NAMALWA (cell line): ENCODE results near the gene MN1.

Source experiments
- DNase-seq: peaks from one replicate; pipeline ENCODE4 v3.0.0-alpha.2; 2015; ENCODE audit warnings: low spot score

MN1 gene

DNA sequence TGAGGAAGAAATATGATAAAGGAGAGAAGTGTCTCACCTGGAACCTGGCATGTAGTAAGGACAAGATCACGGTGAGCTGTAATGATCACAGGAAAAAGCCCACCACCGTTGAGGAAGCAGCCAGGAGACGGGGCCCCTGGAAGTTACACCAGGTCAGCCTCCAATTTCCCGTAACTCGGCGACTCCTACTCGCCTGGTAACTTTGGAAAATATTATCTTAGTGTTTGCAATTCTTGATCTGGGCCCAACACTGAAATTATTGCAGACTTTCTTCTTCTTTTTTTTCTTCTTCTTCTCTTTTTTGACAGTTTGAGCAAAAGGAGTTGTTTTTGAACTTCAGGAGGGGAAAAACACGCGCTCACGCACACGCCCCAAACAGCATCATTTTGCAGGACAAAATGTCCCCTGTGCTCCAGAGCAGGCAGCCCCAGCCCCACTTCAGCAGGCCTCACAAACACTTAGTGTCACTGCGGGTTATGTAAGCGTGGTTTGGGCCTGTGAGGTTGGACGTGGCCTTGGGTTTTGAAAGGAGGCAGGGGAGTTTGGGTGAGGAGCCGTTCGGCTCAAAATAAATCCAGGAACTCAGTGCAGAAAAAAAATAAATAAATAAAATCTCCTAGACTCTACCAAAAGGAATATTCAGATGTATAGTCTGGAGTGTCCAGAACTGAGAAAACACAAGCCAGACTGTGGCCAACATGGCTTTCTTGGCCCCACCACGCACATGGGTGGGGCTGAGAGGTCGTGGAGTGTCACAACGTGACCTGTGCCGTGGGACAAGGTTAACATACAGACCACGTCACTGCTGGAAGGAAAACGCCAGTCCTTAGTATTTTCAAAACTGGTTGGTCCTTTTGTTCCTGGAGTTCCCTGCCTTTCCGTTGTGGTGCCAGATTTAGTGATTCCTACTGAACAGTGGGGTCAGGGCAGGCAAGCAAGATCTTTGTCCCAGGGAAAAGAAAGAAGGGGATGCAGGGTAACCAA lies 26.3 kb upstream of the MN1 start:
- DNase-seq: no peak

DNA sequence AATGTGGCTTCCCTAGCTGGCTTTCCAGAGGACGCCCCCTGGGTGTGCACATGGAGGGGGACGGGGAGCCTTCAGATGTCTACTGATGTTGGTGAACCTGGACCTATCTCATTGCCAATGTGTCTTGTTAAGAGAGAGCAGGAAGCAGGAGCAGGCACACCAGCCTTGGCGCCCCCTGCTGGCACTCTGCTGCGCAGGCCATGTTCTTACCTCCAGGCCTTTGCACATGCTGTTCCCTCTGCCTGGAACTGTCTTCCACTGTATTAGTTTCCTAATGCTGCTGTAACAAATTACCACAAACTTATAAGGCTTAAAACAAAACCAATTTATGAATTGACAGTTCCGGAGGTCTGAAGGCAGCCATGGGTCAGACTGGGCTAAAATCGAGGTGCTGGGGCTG lies 23.6 kb upstream of the MN1 start:
- peak; percentile 11 for DNase-seq

- DNase-seq: no peak
These were observed 21.7 kb upstream of the MN1 start for GRCh38 chr22:27823221-27823620.

DNA sequence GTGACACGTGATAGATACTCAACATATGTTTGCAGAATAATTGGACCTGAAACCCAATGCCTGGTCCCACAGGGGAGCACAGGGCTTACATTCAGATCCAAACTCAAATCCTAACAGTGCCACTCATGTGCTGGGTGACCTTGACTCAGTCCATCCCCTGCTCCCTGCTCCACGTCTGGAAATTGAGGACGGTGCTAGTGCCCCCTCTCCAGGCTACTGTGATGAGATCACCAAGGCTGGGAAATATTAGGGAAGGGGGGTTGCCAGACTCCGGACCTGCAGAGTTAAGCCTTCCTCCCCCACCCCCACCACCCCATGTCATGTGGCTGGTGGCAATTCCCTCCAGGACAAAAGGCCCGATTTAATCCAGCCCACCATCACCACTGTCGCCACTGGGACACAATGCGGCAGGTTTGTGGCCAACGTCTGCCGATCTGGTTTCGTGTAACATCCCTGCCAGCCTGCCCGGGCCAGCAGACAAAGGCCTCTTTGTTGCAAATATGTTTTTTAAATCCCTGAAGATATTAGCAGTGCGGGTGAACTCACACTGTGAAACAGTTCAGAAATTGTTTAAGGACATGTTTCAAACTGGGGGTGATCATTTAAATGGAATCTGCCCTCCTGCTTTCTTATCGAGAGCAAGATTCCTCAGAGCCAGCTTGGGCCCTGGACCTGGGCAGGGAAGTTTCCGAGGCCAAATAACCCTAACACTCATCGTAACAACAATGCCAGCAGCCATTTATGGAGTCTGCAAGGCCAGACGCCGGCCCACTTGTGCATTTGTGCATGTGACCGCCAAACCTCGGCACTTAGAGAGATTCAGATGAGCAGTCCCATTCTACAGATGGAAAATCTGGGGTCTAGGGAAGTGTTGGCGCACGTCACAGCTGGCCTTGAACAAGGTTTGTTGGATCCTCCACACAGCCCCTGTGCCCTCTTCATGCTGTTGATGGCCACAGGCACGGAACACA lies 19.6 kb upstream of the MN1 start:
- no peak for DNase-seq

- no peak for DNase-seq
These were observed 15.0 kb upstream of the MN1 start for GRCh38 chr22:27816552-27816951.

GRCh38 chr22:27815826-27816530 lies 14.4 kb upstream of the MN1 start:
- DNase-seq: no peak

DNA sequence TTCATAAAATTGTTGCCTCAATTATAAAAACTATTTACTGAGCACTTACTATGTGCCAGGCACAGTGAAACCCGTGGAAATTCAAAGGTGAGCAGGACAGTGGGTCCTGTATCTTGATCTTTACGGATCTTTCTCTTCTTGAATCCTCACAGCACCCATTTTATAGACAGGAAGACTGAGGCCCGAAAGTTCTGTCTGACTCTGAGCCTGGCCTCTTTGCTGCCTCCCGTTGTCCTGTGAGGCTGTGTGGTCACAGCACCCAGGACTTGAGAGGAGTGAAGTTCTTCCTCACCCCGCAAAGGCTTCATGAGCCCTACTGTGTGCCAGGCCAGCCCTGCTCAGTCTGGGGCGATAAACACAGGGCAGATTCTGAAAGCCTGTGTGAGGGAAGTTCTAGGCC lies 13.4 kb upstream of the MN1 start:
- DNase-seq: no peak

- no peak for DNase-seq
These were observed 10.2 kb upstream of the MN1 start for GRCh38 chr22:27811778-27812177.

- no peak for DNase-seq
These were observed 9.1 kb upstream of the MN1 start for GRCh38 chr22:27810609-27811151.

GRCh38 chr22:27809700-27810608 lies 8.4 kb upstream of the MN1 start:
- DNase-seq: no peak

DNA sequence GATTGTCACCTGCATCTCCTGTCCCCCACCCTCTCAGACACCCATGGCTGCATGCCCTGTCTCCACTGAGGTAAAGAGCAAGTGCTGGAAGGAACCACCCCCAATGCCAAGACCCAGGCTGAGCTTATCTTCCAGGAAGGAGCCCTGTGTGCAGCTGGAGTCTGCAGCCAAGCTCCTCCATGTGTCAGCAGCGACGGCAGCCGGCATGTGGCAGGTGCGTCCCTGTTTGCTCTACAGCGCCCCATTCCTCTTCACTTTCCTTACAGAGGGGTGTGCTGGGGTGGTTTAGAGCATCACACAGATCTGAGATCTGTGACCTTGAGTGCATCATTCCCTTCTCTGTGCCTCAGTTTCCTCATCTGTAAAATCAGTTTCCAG lies 7.7 kb upstream of the MN1 start:
- no peak for DNase-seq

GRCh38 chr22:27808451-27809225 lies 7.1 kb upstream of the MN1 start:
- DNase-seq: no peak

GRCh38 chr22:27805841-27806240 lies 4.3 kb upstream of the MN1 start:
- no peak for DNase-seq

DNA sequence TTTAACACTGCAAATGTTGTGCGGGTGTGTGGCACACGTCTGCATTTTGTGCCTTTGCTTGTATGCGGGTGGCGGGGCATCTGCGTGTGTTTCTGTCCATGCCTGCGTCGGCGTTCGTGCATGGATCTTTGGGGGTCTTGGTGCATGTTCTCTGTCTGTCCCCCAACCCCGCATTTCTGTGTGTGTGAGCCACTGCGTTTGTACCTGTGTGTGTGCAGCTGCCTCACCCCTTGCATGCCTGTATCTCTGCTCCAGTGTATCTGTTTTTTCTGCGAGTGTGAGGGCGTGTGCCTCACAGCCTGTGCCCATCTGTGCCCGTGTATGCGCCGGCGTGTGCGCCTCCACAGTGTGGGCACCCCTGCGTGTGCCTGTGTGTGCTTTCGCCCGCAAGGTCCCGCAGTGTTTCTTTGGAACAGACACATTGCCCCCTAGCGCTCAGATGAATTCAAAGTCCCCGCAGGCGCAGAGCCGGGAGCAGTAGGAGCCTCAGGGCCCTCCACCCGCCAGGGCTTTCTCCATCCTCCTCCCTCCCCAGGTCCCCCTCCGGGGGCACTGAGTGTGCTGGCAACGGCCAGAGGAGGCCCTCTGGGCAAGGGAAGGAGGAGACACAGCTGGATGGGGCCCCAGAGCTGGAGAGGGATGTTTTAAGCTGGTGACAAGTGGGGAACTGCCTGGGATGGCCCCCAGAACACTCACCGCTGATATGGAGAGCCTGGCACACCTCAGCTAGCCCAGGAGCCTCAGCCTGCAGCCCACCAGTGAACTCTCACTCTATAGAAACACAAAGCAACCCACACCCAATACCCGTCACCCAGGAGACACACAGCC lies 3.1 kb upstream of the MN1 start:
- peak; percentile 60 for DNase-seq

DNA sequence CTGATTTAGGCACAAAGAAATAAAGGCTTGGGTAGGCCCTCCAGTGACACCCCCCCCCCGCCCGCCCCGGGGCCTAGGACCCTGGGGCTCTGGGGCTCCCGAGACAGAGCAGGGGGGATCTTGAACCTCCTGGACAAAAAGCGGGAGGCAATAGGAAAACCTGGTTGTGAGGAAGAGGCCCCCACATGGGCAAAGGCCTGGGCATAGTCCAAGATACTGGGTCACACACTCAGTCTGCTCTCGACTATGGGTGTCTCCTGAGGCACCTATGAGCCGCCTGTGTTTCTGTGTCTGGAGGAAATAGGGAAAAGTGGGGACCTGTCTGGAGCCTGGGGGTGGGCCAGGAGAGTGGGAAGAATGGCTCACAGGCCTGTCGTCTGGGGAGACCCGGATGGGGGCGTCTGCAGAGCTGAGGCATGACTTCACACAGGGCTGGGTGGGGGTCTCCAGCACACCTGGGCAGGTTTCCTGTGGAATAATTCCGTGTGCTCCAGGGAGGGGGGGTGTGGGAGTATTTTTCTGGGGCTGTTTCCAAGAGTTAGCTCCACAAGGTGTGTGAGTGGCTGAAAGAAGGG lies 2.4 kb upstream of the MN1 start:
- no peak for DNase-seq

DNA sequence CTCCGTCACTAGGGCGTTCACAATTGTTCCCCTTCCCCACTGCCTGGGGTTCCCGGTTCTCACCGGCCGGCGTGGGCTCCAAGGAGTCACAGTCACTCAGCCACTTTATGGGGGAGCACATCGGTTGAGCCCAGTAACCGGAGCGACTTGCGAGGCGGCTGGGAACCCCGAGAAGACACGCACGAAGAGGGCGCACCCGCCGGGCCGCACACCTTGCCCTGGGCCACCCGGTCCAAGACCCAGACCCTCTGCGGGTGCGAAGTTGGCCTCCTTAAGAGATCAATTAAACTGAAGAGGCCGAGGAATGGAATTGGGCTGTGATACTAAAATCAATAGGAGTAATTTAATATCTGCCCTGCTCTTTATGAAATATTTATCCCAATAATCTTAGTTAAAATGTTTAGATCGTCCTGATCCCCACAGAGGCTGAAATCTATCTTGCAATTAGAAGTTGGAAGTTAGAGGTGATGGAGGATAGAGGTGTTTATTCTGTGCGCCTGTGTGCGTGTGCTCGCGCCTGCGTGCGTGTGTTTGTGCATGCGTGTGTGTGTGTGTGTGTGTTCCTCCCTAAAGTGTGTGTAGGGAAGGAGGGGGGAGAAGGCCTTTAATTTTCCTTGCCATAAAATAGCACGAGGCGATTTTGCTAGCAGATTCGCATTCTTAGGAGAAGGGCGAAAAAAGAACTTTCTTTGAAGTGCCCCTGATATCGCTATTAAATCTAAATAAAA lies 954 bp upstream of the MN1 start:
- DNase-seq: no peak

- no peak for DNase-seq
These were observed 347 bp downstream of the MN1 start for GRCh38 chr22:27801202-27801615.
